Measurements from ENCODE around the gene HMGCS2. TPM values are rescaled to one million over a fixed set of nuclear protein-coding genes. Genes with fewer than 3 reads are reported as not detected.
A peak's percentile ranks its signal among the peaks of the same experiment; 100 is the strongest.

HMGCS2 gene
- total and polyA plus RNA-seq, 2 experiments from 2014 or later, result not detected

- no peaks in the 10 kb centered on the region for H4K20me1 ChIP-seq (ENCODE audit: insufficient read depth)
- H3K4me2 ChIP-seq (ENCODE audit: unreplicated experiment), result no peak overlapping the region
- no peaks in the 10 kb centered on the region for H3K27me3 ChIP-seq (replicated peaks; ENCODE audit: insufficient read depth)
- H3K9me2 ChIP-seq (ENCODE audit: insufficient read depth), result no peaks in the 10 kb centered on the region
- H3K79me2 ChIP-seq (ENCODE audit: insufficient read depth), result no peaks in the 10 kb centered on the region
- TF ChIP-seq EZH2phosphoT487 (IDR thresholded peaks at IDR 0.05; ENCODE audit: insufficient read depth, low read depth), result no peak
- no peak for TF ChIP-seq EZH2 (IDR thresholded peaks at IDR 0.05; ENCODE audit: insufficient read depth, poor library complexity, severe bottlenecking)
- H3F3A ChIP-seq (ENCODE audit: insufficient read depth), result no peaks in the 10 kb centered on the region
- H2AFZ ChIP-seq, result no peak overlapping the region
- 31 to 58% methylated on average over 1 of the region's 1 CpG for WGBS, 2 experiments (ENCODE audit: low coverage in 1 of 2, low lambda C conversion rate in 2 of 2, missing lambda C conversion rate in 2 of 2)
- no peak overlapping the region for H3K4me3 ChIP-seq
- H3K27ac ChIP-seq, result no peak overlapping the region
- peaks cover 5% of the 10 kb centered on the region; the same call in 1 of the 2 replicates for H3K4me1 ChIP-seq (ENCODE audit: insufficient read depth)
- no peak overlapping the region for H3K9ac ChIP-seq
- no peaks in the 10 kb centered on the region for H3K36me3 ChIP-seq (ENCODE audit: low read depth)
- no peak for DNase-seq
- in situ Hi-C loops (cut with MboI), result no loop called here
- H3K9me3 ChIP-seq (ENCODE audit: low read depth), result no peaks in the 10 kb centered on the region
Observed at GRCh38 chr1:119814288-119814687, 45.6 kb upstream of the HMGCS2 start.

GRCh38 chr1:119811985-119812557, 43.4 kb upstream of the HMGCS2 start:
- Histone ChIP-seq H3K79me2 (ENCODE audit: insufficient read depth) (no peaks in the 10 kb centered on the region), H3K9me2 (ENCODE audit: insufficient read depth) (no peaks in the 10 kb centered on the region), H3K4me2 (ENCODE audit: unreplicated experiment) (no peak overlapping the region), H3K4me3 (no peak overlapping the region), H3K27me3 (replicated peaks; ENCODE audit: insufficient read depth) (no peaks in the 10 kb centered on the region), H3K36me3 (ENCODE audit: low read depth) (no peaks in the 10 kb centered on the region), H2AFZ (no peak overlapping the region), H3K27ac (no peak overlapping the region), H3K9me3 (ENCODE audit: low read depth) (no peaks in the 10 kb centered on the region), H3F3A (ENCODE audit: insufficient read depth) (no peaks in the 10 kb centered on the region), H3K9ac (no peak overlapping the region), H3K4me1 (ENCODE audit: insufficient read depth) (peaks cover 5% of the 10 kb centered on the region; the same call in 1 of the 2 replicates), H4K20me1 (ENCODE audit: insufficient read depth) (no peaks in the 10 kb centered on the region)
- 52 to 55% methylated on average over 2 of the region's 2 CpGs for WGBS, 2 experiments (ENCODE audit: low coverage in 1 of 2, low lambda C conversion rate in 2 of 2, missing lambda C conversion rate in 2 of 2)
- in situ Hi-C loops (cut with MboI), result no loop called here
- DNase-seq, result no peak
- TF ChIP-seq EZH2 (IDR thresholded peaks at IDR 0.05; ENCODE audit: insufficient read depth, poor library complexity, severe bottlenecking) (no peak), EZH2phosphoT487 (IDR thresholded peaks at IDR 0.05; ENCODE audit: insufficient read depth, low read depth) (no peak)

- Histone ChIP-seq H3K4me2 (ENCODE audit: unreplicated experiment) (no peak within 1 kb of the TSS), H3K36me3 (ENCODE audit: low read depth) (no peaks in the 10 kb centered on the region), H3K9me3 (ENCODE audit: low read depth) (no peaks in the 10 kb centered on the region), H3K79me2 (ENCODE audit: insufficient read depth) (no peaks in the 10 kb centered on the region), H3K4me3 (no peak within 1 kb of the TSS), H3K4me1 (ENCODE audit: insufficient read depth) (peaks cover 1% of the 10 kb centered on the region; the same call in 1 of the 2 replicates), H2AFZ (no peak within 1 kb of the TSS), H3K27me3 (replicated peaks; ENCODE audit: insufficient read depth) (no peaks in the 10 kb centered on the region), H3F3A (ENCODE audit: insufficient read depth) (no peaks in the 10 kb centered on the region), H3K9ac (no peak within 1 kb of the TSS), H3K27ac (no peak within 1 kb of the TSS), H3K9me2 (ENCODE audit: insufficient read depth) (no peaks in the 10 kb centered on the region), H4K20me1 (ENCODE audit: insufficient read depth) (no peaks in the 10 kb centered on the region)
- WGBS, 2 experiments (ENCODE audit: low coverage in 1 of 2, low lambda C conversion rate in 2 of 2, missing lambda C conversion rate in 2 of 2), result 81 to 83% methylated on average over 7 of the region's 7 CpGs
- in situ Hi-C loops (cut with MboI), result no loop called here
- DNase-seq, result no peak
- TF ChIP-seq EZH2phosphoT487 (IDR thresholded peaks at IDR 0.05; ENCODE audit: insufficient read depth, low read depth), result no peak
- TF ChIP-seq EZH2 (IDR thresholded peaks at IDR 0.05; ENCODE audit: insufficient read depth, poor library complexity, severe bottlenecking), result no peak
Observed at GRCh38 chr1:119811387-119811786, 42.7 kb upstream of the HMGCS2 start, which contains the start of gene REG4. REG4 (minus strand) TSS chr1:119811460; CDS start chr1:119808769, 2,691 bp downstream.

- in situ Hi-C loops (cut with MboI), result no loop called here
- H3K9ac ChIP-seq, result no peak overlapping the region
- no peaks in the 10 kb centered on the region for H3K27me3 ChIP-seq (replicated peaks; ENCODE audit: insufficient read depth)
- H4K20me1 ChIP-seq (ENCODE audit: insufficient read depth), result no peaks in the 10 kb centered on the region
- no peaks in the 10 kb centered on the region for H3K9me3 ChIP-seq (ENCODE audit: low read depth)
- H3K36me3 ChIP-seq (ENCODE audit: low read depth), result no peaks in the 10 kb centered on the region
- H2AFZ ChIP-seq, result 0 out of 2 replicates have a peak overlapping the region, but pooled peaks have one; percentile 17
- WGBS, 2 experiments (ENCODE audit: low coverage in 1 of 2, low lambda C conversion rate in 2 of 2, missing lambda C conversion rate in 2 of 2), result 1 to 3% methylated on average over 6 of the region's 6 CpGs
- H3F3A ChIP-seq (ENCODE audit: insufficient read depth), result no peaks in the 10 kb centered on the region
- H3K79me2 ChIP-seq (ENCODE audit: insufficient read depth), result no peaks in the 10 kb centered on the region
- no peak overlapping the region for H3K4me2 ChIP-seq (ENCODE audit: unreplicated experiment)
- no peak for TF ChIP-seq EZH2phosphoT487 (IDR thresholded peaks at IDR 0.05; ENCODE audit: insufficient read depth, low read depth)
- no peak for TF ChIP-seq EZH2 (IDR thresholded peaks at IDR 0.05; ENCODE audit: insufficient read depth, poor library complexity, severe bottlenecking)
- no peak overlapping the region for H3K27ac ChIP-seq
- no peak overlapping the region for H3K4me3 ChIP-seq
- no peaks in the 10 kb centered on the region for H3K9me2 ChIP-seq (ENCODE audit: insufficient read depth)
- no peaks in the 10 kb centered on the region for H3K4me1 ChIP-seq (ENCODE audit: insufficient read depth)
- peak; percentile 71 for DNase-seq
Observed at GRCh38 chr1:119808972-119809550, 40.4 kb upstream of the HMGCS2 start.
